Colonic mucosa (tissue), 4 donors: Measurements from ENCODE around the gene GNG3. TPM values are rescaled to one million over a fixed set of nuclear protein-coding genes. Genes with fewer than 3 reads are reported as not detected.

Source experiments
- DNase-seq: peaks from one replicate; pipeline ENCODE4 v3.0.0-alpha.2; 2020
- H3K27ac ChIP-seq: fragments of 200-600 bp; one replicate; pipeline ENCODE4 v1.8.0; 2021
- H3K27me3 ChIP-seq: fragments of 200-600 bp; one replicate; pipeline ENCODE4 v1.8.0; 2021
- H3K36me3 ChIP-seq: fragments of 200-600 bp; one replicate; pipeline ENCODE4 v1.8.0; 2021
- H3K4me1 ChIP-seq: fragments of 200-600 bp; one replicate; pipeline ENCODE4 v1.8.0; 2021; ENCODE audit warnings: mild to moderate bottlenecking
- H3K4me3 ChIP-seq: fragments of 200-600 bp; one replicate; pipeline ENCODE4 v1.8.0; 2021
- H3K9ac ChIP-seq, 2 donors: one replicate each; pipeline ENCODE4 v1.7.0; 2013; ENCODE audit warnings: control low read depth in 2 of 2, low read depth in 2 of 2, low read length in 2 of 2
- H3K9me3 ChIP-seq: fragments of 200-600 bp; one replicate; pipeline ENCODE4 v1.8.0; 2021
- intact Hi-C: fragments of 100-400 bp; cut with DNase I; formaldehyde crosslinking; loops from one replicate; pipeline ENCODE4 v1.14.1; 2022
- total RNA-seq, 2 donors: library from RNA; stranded (reverse); fragmentation: NEBNext Ultra II Directional in 1 of 2; extraction: Animal tissue kit (Norgen Biotek cat#: 25700) in 1 of 2; gene quantifications; one replicate each; pipeline ENCODE4 v1.2.1, GENCODE V29; 2021
- TF ChIP-seq, protein P1 (sequence below): fragments of 200-600 bp; IDR thresholded peaks from one replicate; pipeline ENCODE4 v1.8.0; 2022; ENCODE audit warnings: antibody characterized with exemption, mild to moderate bottlenecking
- donor health status: healthy.
- donor health status: DM: no; HTN: no; CAD: no.
- donor health status: DM: no; HTN: no; CAD: no.

The GNG3 gene
- total RNA-seq, 2 donors from 2014 or later: 0.56 TPM; not detected in 1

DNA sequence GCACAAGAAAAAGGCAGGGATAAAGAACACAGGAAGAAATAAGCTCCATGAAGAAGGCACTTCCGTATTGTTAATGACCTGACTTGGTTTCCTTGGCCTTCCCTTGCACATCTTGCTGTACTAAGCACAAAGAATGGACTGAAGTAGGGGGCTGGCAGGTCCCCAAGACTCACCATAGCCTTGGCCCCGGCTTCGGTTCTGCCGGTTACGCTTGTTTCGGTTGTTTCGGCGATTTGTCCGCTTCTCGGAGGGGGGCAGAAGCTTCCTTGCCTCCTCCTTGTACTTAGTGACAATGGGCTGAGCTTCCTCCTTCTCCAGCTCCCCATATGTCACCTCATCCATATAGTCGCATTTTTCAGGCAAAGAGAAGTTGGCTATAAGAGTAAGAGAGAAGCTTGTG lies 9.3 kb downstream of the GNG3 start:
- Histone ChIP-seq H3K27me3 (no peaks in the 10 kb centered on the region), H3K9ac (no peak overlapping the region), H3K27ac (no peak overlapping the region), H3K36me3 (peaks cover 35% of the 10 kb centered on the region), H3K4me1 (no peaks in the 10 kb centered on the region), H3K9me3 (no peaks in the 10 kb centered on the region), H3K4me3 (no peak overlapping the region)
- no peak for DNase-seq
- intact Hi-C loops: loop anchor here (10.0 kb wide), 1 partner anchor 48 kb away; the partner anchor contains the start of gene POLR2G
- TF ChIP-seq, protein P1, sequence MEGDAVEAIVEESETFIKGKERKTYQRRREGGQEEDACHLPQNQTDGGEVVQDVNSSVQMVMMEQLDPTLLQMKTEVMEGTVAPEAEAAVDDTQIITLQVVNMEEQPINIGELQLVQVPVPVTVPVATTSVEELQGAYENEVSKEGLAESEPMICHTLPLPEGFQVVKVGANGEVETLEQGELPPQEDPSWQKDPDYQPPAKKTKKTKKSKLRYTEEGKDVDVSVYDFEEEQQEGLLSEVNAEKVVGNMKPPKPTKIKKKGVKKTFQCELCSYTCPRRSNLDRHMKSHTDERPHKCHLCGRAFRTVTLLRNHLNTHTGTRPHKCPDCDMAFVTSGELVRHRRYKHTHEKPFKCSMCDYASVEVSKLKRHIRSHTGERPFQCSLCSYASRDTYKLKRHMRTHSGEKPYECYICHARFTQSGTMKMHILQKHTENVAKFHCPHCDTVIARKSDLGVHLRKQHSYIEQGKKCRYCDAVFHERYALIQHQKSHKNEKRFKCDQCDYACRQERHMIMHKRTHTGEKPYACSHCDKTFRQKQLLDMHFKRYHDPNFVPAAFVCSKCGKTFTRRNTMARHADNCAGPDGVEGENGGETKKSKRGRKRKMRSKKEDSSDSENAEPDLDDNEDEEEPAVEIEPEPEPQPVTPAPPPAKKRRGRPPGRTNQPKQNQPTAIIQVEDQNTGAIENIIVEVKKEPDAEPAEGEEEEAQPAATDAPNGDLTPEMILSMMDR: no peak

GRCh38 chr11:62719302-62719978 lies 12.0 kb downstream of the GNG3 start:
- TF ChIP-seq, protein P1: no peak
- Histone ChIP-seq H3K27ac (no peak overlapping the region), H3K9me3 (no peaks in the 10 kb centered on the region), H3K4me1 (no peaks in the 10 kb centered on the region), H3K9ac (no peak overlapping the region), H3K36me3 (peaks cover 51% of the 10 kb centered on the region), H3K27me3 (no peaks in the 10 kb centered on the region), H3K4me3 (no peak overlapping the region)
- intact Hi-C loops: loop anchor here (10.0 kb wide), 1 partner anchor 45 kb away; the partner anchor contains the start of gene POLR2G
- DNase-seq: no peak

DNA sequence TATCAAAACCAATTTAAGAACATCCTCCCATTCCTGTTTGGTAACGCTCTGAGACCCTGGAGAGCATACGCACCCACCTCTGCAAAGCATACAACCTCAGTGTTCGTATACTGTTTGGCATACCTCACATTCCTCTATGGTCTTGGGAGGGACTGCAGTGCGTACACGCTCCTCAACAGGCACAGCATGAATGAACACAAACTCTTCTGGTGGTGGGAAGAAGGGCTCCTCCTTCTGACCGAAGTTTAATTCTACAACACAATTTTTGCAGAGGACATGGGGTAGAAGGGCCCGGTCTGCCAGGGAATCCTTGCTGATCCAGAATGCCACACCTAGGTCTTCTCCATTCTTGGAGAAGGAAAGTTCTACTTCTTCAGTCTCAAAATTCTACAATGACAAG lies 14.5 kb downstream of the GNG3 start:
- Histone ChIP-seq H3K9ac (no peak overlapping the region), H3K27me3 (no peaks in the 10 kb centered on the region), H3K27ac (no peak overlapping the region), H3K36me3 (peaks cover 36% of the 10 kb centered on the region), H3K4me3 (no peak overlapping the region), H3K4me1 (no peaks in the 10 kb centered on the region), H3K9me3 (no peaks in the 10 kb centered on the region)
- intact Hi-C loops: no loop called here
- no peak for DNase-seq
- TF ChIP-seq, protein P1: no peak

GRCh38 chr11:62724171-62724570 lies 16.7 kb downstream of the GNG3 start:
- Histone ChIP-seq H3K4me1 (no peaks in the 10 kb centered on the region), H3K9ac (no peak overlapping the region), H3K36me3 (peaks cover 26% of the 10 kb centered on the region), H3K9me3 (no peaks in the 10 kb centered on the region), H3K27ac (no peak overlapping the region), H3K27me3 (no peaks in the 10 kb centered on the region), H3K4me3 (no peak overlapping the region)
- no peak for DNase-seq
- intact Hi-C loops: no loop called here
- TF ChIP-seq, protein P1: no peak

GRCh38 chr11:62725646-62726045 lies 18.2 kb downstream of the GNG3 start:
- Histone ChIP-seq H3K9ac (peak overlapping the region; percentile 91 to 94), H3K9me3 (no peaks in the 10 kb centered on the region), H3K27ac (peak overlapping the region; percentile 98), H3K4me3 (peak overlapping the region; percentile 74), H3K27me3 (no peaks in the 10 kb centered on the region), H3K36me3 (peaks cover 26% of the 10 kb centered on the region), H3K4me1 (peaks cover 11% of the 10 kb centered on the region)
- DNase-seq: peak; percentile 33
- intact Hi-C loops: no loop called here
- TF ChIP-seq, protein P1: no peak
